Omental fat pad (tissue), 4 donors: ENCODE data around the gene TSHB. TPM values are rescaled to one million over a fixed set of nuclear protein-coding genes. Genes with fewer than 3 reads are reported as not detected.

ENCODE experiments used
- ATAC-seq: fragments of 150-250 bp; one replicate; pipeline ENCODE4 v1.9.1; 2016; ENCODE audit warnings: mild to moderate bottlenecking, moderate library complexity; ENCODE audit not compliant: low FRiP score
- DNase-seq: peaks from one replicate; pipeline ENCODE4 v3.0.0-alpha.2; 2019; ENCODE audit warnings: low spot score
- total RNA-seq, 4 donors: library from RNA; depleted of rRNA; stranded (reverse); fragments of >200 nt; gene quantifications; one replicate each; pipeline ENCODE4 v1.1.0, GENCODE V29; 2016
- TF ChIP-seq, protein P1 (sequence below), 3 donors: fragments of 450-650 bp; IDR thresholded peaks; one replicate each; pipeline ENCODE4 v1.5.1; 2016 to 2017; ENCODE audit warnings: antibody characterized with exemption in 3 of 3, mild to moderate bottlenecking in 3 of 3, moderate library complexity in 2 of 3

Gene TSHB
- total RNA-seq: not detected

DNA sequence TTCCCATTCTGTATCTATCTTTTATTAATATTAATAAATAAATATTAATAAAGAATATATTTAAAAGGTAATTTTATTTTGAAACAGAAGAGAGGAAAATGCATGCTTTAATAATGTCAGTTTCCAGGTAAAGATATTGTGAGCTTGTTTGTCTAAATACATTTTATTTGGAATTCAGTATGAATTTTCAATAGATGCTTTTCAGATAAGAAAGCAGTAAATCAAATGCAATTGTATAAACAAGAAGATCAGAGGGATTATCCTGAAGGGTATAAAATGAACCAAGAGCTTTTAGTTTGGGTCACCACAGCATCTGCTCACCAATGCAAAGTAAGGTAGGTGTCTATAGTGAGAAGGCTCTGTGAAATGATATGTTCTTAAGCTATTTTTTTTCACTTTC is at the start of gene TSHB:
Gene TSHB (plus strand): TSS at position 301 of the 400 bp plus-strand sequence. CDS start 3,537 bp downstream, outside the sequence.
- TF ChIP-seq, protein P1, sequence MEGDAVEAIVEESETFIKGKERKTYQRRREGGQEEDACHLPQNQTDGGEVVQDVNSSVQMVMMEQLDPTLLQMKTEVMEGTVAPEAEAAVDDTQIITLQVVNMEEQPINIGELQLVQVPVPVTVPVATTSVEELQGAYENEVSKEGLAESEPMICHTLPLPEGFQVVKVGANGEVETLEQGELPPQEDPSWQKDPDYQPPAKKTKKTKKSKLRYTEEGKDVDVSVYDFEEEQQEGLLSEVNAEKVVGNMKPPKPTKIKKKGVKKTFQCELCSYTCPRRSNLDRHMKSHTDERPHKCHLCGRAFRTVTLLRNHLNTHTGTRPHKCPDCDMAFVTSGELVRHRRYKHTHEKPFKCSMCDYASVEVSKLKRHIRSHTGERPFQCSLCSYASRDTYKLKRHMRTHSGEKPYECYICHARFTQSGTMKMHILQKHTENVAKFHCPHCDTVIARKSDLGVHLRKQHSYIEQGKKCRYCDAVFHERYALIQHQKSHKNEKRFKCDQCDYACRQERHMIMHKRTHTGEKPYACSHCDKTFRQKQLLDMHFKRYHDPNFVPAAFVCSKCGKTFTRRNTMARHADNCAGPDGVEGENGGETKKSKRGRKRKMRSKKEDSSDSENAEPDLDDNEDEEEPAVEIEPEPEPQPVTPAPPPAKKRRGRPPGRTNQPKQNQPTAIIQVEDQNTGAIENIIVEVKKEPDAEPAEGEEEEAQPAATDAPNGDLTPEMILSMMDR (IDR thresholded peaks at IDR 0.05): no peak
- ATAC-seq (no peak), DNase-seq (no peak)

DNA sequence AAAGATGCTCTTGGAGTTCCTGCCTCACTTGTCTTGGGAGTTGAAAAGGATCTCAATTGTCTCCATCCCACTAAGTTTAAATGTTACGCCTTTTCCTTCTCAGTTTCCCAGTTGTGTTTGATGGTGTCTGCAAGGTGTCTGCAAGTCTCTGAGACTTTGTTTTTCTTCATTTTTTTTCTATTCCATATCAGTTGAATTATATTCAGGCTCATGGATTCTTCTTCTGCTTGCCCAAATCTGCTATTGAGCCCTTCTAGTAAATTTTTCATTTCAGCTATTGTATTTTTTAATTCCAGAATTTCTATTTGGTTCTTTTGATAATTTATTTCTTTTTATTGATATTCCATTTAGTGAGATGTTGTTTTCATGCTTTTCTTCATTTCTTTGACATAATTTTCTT is 47.4 kb upstream of the TSHB start:
- ATAC-seq (no peak), DNase-seq (no peak)
- TF ChIP-seq, protein P1 (IDR thresholded peaks at IDR 0.05): no peak

DNA sequence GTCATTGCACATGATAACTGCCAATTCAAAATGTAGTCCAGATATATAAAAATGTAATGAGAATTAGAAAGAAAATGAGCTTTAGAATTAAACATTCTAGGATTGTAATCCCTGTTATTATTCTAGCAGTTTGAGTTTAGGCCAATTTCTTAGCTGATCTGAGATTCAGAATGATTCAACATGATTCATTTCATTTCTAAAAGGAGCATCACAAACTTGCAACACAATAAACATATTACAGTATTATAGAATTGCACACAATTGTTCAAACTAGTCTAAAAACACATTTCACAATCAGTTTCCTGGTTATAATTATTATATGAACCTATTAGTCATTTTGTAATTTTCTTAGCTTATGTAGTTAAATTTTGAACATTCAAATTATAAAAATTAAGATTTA is 43.3 kb upstream of the TSHB start:
- DNase-seq (no peak), ATAC-seq (no peak)
- TF ChIP-seq, protein P1 (IDR thresholded peaks at IDR 0.05): no peak

DNA sequence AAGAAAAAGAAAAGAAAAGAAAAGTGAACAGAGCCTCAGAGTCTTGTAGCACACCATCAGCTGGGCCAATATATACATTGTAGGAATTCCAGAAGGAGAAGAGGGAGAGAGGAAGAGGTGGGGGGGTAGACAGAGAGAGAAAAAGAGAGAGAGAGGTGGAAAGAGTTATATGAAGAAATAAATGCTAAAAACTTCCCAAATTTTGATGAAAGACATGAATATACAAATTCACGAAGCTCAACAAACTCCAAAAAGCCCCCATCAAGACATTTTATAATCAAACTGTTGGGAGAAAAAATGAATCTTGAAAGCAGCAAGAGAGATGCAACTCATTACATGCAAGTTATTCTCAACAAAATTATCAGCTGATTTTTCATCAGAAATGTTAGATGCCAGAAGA is 41.5 kb upstream of the TSHB start:
- DNase-seq (no peak), ATAC-seq (no peak)
- TF ChIP-seq, protein P1 (IDR thresholded peaks at IDR 0.05): no peak

DNA sequence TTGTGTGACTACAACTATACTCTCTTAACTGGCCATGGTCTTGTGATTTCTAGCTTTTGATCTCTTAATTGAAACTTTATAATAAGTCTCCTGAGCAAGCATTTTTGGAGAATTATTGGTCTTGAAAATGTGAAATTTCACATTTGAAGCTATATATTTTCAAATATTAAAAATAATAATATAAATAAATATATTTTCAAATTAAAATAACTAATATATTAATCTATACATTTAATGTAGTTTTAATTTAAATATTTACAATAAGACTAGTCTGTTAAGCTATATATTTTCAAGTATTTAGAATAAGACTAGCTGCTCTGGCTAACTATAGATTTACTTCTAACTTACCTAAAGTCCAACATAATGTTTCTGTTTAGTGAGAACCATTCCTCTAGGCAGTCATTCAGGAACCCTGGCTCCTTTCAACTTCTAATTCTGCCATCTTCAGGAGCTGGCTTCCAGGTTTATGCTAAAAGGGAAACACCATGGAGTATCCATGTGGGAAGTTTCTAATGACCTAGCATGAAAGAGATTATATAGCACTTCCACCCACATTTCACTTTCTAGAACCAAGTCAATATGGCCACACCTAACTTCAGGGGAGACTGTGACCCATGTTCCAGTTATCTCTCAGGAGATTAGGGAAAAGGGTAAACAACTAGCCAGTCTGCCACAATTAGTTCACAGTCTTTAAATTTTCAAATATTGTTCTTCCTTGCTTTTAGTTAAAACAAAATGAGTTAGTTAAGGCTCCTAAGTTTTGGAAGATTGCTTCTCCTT is 31.9 kb upstream of the TSHB start:
- ATAC-seq: no peak
- TF ChIP-seq, protein P1 (IDR thresholded peaks at IDR 0.05): no peak
- no peak for DNase-seq

DNA sequence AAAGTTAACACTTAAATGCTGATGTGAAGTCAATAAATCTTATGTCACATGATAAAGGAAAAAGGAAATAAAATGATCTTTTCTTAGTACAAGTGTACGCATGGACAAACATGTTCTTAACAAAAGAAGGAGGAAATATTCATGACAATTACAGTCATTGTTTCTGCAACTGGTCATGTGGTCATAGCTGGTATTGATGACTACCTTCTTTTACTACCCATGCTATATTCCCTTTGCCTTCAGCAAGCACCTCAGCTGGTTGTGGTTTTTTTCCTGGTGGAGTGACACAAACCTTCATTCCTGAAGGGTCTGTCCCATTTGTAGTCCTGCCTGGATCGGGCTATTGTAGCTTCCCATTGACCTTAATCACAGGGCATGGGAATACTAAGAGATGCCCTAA is 23.4 kb upstream of the TSHB start:
- TF ChIP-seq, protein P1 (IDR thresholded peaks at IDR 0.05): no peak
- no peak for ATAC-seq
- no peak for DNase-seq

DNA sequence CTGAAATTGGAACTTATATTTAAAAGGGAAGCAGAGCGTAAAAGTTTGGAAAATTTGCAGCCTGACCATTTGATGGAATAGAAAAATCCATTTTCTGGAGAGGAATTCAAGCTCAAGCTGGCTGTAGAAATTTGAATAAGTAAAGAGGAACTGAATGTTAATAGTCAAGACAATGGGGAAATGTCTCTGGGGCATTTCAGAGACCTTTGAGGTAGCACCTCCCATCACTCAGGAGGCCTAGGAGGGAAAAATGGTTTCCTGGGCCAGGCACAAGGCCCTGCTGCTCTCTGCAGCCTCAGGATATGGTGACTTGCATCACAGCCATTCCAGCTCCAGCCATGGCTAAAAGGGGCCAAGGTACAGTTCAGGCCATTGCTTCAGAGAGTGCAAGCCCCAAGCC is 17.6 kb upstream of the TSHB start:
- TF ChIP-seq, protein P1 (IDR thresholded peaks at IDR 0.05): no peak
- DNase-seq: no peak
- ATAC-seq: no peak
